OCI-LY7 (cell line): ENCODE results near the gene SLC26A9. TPM values are rescaled to one million over a fixed set of nuclear protein-coding genes. Genes with fewer than 3 reads are reported as not detected.

Experiments used
- BruUV-seq: library from RNA; stranded (reverse); fragments of 400-500 nt; replicated peaks from 2 replicates; lab custom pipeline; 2021; lab: Mats Ljungman, UMichigan
- CTCF ChIA-PET: fragments of 300-600 bp; sonication (Branson Sonifier 250); formaldehyde crosslinking; loops from one replicate; lab custom pipeline; 2022; ENCODE audit warnings: antibody characterized with exemption; ENCODE audit not compliant: unreplicated experiment; lab: Charles Lee
- POLR2A ChIA-PET: fragments of 300-600 bp; sonication (Branson Sonifier 250); formaldehyde crosslinking; loops from one replicate; lab custom pipeline; 2022; ENCODE audit warnings: antibody characterized with exemption; lab: Charles Lee
- DNase-seq: peaks from one replicate; pipeline ENCODE4 v3.0.0-alpha.2; 2015; ENCODE audit warnings: low spot score
- H2AFZ ChIP-seq: fragments of 200-600 bp; sonication (generic), shearing (Covaris generic); 2 replicates; pipeline ENCODE4 v1.6.1; 2014; ENCODE audit warnings: mild to moderate bottlenecking, antibody characterized with exemption, low read length, moderate library complexity
- H3K27ac ChIP-seq: fragments of 200-600 bp; sonication (generic); 2 replicates; pipeline ENCODE4 v1.5.1; 2014; ENCODE audit warnings: mixed run types, low read depth, mild to moderate bottlenecking, moderate library complexity, low read length, inconsistent platforms; ENCODE audit not compliant: poor library complexity, severe bottlenecking
- H3K36me3 ChIP-seq: fragments of 200-600 bp; sonication (generic); 2 replicates; pipeline ENCODE4 v1.6.1; 2014; ENCODE audit warnings: mild to moderate bottlenecking, antibody characterized with exemption, low read length, moderate library complexity, mixed read lengths; ENCODE audit not compliant: insufficient read depth
- H3K4me1 ChIP-seq: fragments of 200-600 bp; sonication (generic); 2 replicates; pipeline ENCODE4 v1.5.1; 2014; ENCODE audit warnings: mild to moderate bottlenecking, low read length; ENCODE audit not compliant: insufficient read depth, poor library complexity, severe bottlenecking
- H3K4me2 ChIP-seq: fragments of 200-600 bp; sonication (generic); 2 replicates; pipeline ENCODE4 v1.6.1; 2014; ENCODE audit warnings: mild to moderate bottlenecking, low read length
- H3K4me3 ChIP-seq: fragments of 200-600 bp; sonication (generic); 2 replicates; pipeline ENCODE4 v1.5.1; 2014; ENCODE audit warnings: mild to moderate bottlenecking, low read depth, low read length; ENCODE audit not compliant: poor library complexity, severe bottlenecking
- H3K79me2 ChIP-seq: fragments of 200-600 bp; sonication (generic); 2 replicates; pipeline ENCODE4 v1.6.1; 2016; ENCODE audit warnings: low read depth, mild to moderate bottlenecking, low read length, moderate library complexity, mixed read lengths; ENCODE audit not compliant: insufficient read depth
- H3K9me2 ChIP-seq: fragments of 200-600 bp; sonication (generic); 2 replicates; pipeline ENCODE4 v1.6.1; 2016; ENCODE audit warnings: mild to moderate bottlenecking, low read length, mixed read lengths; ENCODE audit not compliant: insufficient read depth
- H3K9me3 ChIP-seq: fragments of 200-600 bp; sonication (generic); 2 replicates; pipeline ENCODE4 v1.6.1; 2014; ENCODE audit warnings: mild to moderate bottlenecking, mixed run types, low read length, mixed read lengths
- H4K20me1 ChIP-seq: fragments of 200-600 bp; sonication (generic); 2 replicates; pipeline ENCODE4 v1.6.1; 2014; ENCODE audit warnings: mild to moderate bottlenecking, antibody characterized with exemption, low read length, moderate library complexity, mixed read lengths; ENCODE audit not compliant: insufficient read depth
- CTCF ChIP-seq: fragments of 200-600 bp; sonication (generic); conservative IDR thresholded peaks from 2 replicates; pipeline ENCODE4 v1.5.1; 2014; ENCODE audit warnings: mild to moderate bottlenecking, antibody characterized with exemption, low read length, moderate library complexity, mixed read lengths
- EZH2phosphoT487 ChIP-seq: fragments of 200-600 bp; sonication (generic); IDR thresholded peaks from 2 replicates; pipeline ENCODE4 v1.6.1; 2018; ENCODE audit warnings: low read depth, borderline replicate concordance, mild to moderate bottlenecking, mixed run types, antibody characterized with exemption, low read length, moderate library complexity, mixed read lengths
- intact Hi-C: fragments of 100-400 bp; cut with micrococcal nuclease; formaldehyde crosslinking; loops from one replicate; pipeline ENCODE4 v1.10.0; 2022; ENCODE audit not compliant: unreplicated experiment
- total RNA-seq, 2 experiments: library from RNA; depleted of rRNA in 1 of 2; stranded (reverse); fragments of >200 nt in 1 of 2; shearing (Covaris generic) in 1 of 2; gene quantifications; 2 replicates each; pipeline ENCODE4 v1.2.3, GENCODE V29; 2014 to 2022

Gene SLC26A9
- total RNA-seq, 2 experiments from 2014 or later = not detected

- no peak overlapping the region for H3K4me2 ChIP-seq
- H3K27ac ChIP-seq = no peak overlapping the region
- H3K4me1 ChIP-seq = no peaks in the 10 kb centered on the region
- H3K9me3 ChIP-seq = no peaks in the 10 kb centered on the region
- H3K9me2 ChIP-seq = no peaks in the 10 kb centered on the region
- H3K79me2 ChIP-seq = no peaks in the 10 kb centered on the region
- DNase-seq = no peak
- no peak overlapping the region for H3K4me3 ChIP-seq
- TF ChIP-seq CTCF = no peak
- no peak for TF ChIP-seq EZH2phosphoT487
- no peak overlapping the region for H2AFZ ChIP-seq
- no TSS peak for BruUV-seq
- H4K20me1 ChIP-seq = no peaks in the 10 kb centered on the region
- CTCF ChIA-PET = no interaction called here
- no peaks in the 10 kb centered on the region for H3K36me3 ChIP-seq
- intact Hi-C loops = no loop called here
- POLR2A ChIA-PET = no interaction called here
These were observed 16.0 kb downstream of the SLC26A9 start for GRCh38 chr1:205927247-205927646.

- no peaks in the 10 kb centered on the region for H4K20me1 ChIP-seq
- no peaks in the 10 kb centered on the region for H3K9me3 ChIP-seq
- no TSS peak for BruUV-seq
- TF ChIP-seq CTCF (no peak), EZH2phosphoT487 (no peak)
- ChIA-PET POLR2A (no interaction called here), CTCF (no interaction called here)
- H3K4me1 ChIP-seq = no peaks in the 10 kb centered on the region
- H3K27ac ChIP-seq = no peak overlapping the region
- no peaks in the 10 kb centered on the region for H3K79me2 ChIP-seq
- intact Hi-C loops = no loop called here
- H3K9me2 ChIP-seq = no peaks in the 10 kb centered on the region
- no peak overlapping the region for H3K4me2 ChIP-seq
- H3K36me3 ChIP-seq = no peaks in the 10 kb centered on the region
- H3K4me3 ChIP-seq = no peak overlapping the region
- DNase-seq = no peak
- H2AFZ ChIP-seq = no peak overlapping the region
These were observed 16.6 kb downstream of the SLC26A9 start for GRCh38 chr1:205926636-205927035.

- Histone ChIP-seq H3K79me2 (no peaks in the 10 kb centered on the region), H2AFZ (no peak overlapping the region), H3K4me2 (no peak overlapping the region), H3K4me1 (no peaks in the 10 kb centered on the region), H4K20me1 (no peaks in the 10 kb centered on the region), H3K36me3 (no peaks in the 10 kb centered on the region), H3K9me2 (no peaks in the 10 kb centered on the region), H3K4me3 (no peak overlapping the region), H3K9me3 (no peaks in the 10 kb centered on the region), H3K27ac (no peak overlapping the region)
- intact Hi-C loops = no loop called here
- CTCF ChIA-PET = no interaction called here
- BruUV-seq = no TSS peak
- POLR2A ChIA-PET = no interaction called here
- no peak for DNase-seq
- TF ChIP-seq CTCF = no peak
- no peak for TF ChIP-seq EZH2phosphoT487
These were observed 17.0 kb downstream of the SLC26A9 start for GRCh38 chr1:205926213-205926612.
